ENCODE data around the gene SMIM20.

Gene SMIM20

DNA sequence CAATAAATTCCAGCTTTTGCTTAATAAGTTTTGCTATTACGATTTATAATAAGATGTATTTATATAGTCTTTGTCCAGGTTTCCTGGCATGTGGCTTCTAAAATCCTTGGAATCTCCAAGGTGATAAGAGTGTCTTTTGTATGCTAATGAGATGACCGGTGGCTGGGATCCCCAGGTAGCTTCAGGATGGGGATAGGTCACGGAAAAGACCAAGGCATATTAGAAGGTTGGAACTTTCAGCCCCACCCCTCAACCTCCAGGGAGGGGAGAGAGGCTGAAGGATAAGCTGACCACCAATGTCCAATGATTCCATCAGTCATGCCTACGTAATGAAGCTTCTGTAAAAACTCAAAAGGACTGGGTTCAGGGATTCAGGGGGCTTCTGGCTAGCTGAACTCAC lies 41.7 kb downstream of the SMIM20 start:
- peaks cover 10% of the 10 kb centered on the region for H3K27me3 Mint-ChIP-seq (ENCODE audit: low read depth, poor library complexity)
- H3K4me3 Mint-ChIP-seq: no peak overlapping the region
- no peak for DNase-seq
- no peak overlapping the region for H3K27ac Mint-ChIP-seq
- TF ChIP-seq, protein P1, sequence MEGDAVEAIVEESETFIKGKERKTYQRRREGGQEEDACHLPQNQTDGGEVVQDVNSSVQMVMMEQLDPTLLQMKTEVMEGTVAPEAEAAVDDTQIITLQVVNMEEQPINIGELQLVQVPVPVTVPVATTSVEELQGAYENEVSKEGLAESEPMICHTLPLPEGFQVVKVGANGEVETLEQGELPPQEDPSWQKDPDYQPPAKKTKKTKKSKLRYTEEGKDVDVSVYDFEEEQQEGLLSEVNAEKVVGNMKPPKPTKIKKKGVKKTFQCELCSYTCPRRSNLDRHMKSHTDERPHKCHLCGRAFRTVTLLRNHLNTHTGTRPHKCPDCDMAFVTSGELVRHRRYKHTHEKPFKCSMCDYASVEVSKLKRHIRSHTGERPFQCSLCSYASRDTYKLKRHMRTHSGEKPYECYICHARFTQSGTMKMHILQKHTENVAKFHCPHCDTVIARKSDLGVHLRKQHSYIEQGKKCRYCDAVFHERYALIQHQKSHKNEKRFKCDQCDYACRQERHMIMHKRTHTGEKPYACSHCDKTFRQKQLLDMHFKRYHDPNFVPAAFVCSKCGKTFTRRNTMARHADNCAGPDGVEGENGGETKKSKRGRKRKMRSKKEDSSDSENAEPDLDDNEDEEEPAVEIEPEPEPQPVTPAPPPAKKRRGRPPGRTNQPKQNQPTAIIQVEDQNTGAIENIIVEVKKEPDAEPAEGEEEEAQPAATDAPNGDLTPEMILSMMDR (IDR thresholded peaks at IDR 0.05): no peak
- H3K4me1 Mint-ChIP-seq: peaks cover 32% of the 10 kb centered on the region
- no peaks in the 10 kb centered on the region for H3K9me3 Mint-ChIP-seq
- H3K36me3 Mint-ChIP-seq (ENCODE audit: low read depth): no peaks in the 10 kb centered on the region

GRCh38 chr4:25956260-25956659 lies 42.2 kb downstream of the SMIM20 start:
- no peaks in the 10 kb centered on the region for H3K9me3 Mint-ChIP-seq
- peak overlapping the region; percentile 59 for H3K27ac Mint-ChIP-seq
- peaks cover 27% of the 10 kb centered on the region for H3K4me1 Mint-ChIP-seq
- H3K4me3 Mint-ChIP-seq: no peak overlapping the region
- H3K27me3 Mint-ChIP-seq (ENCODE audit: low read depth, poor library complexity): peaks cover 10% of the 10 kb centered on the region
- no peak for DNase-seq
- H3K36me3 Mint-ChIP-seq (ENCODE audit: low read depth): no peaks in the 10 kb centered on the region
- TF ChIP-seq, protein P1 (IDR thresholded peaks at IDR 0.05): no peak

DNA sequence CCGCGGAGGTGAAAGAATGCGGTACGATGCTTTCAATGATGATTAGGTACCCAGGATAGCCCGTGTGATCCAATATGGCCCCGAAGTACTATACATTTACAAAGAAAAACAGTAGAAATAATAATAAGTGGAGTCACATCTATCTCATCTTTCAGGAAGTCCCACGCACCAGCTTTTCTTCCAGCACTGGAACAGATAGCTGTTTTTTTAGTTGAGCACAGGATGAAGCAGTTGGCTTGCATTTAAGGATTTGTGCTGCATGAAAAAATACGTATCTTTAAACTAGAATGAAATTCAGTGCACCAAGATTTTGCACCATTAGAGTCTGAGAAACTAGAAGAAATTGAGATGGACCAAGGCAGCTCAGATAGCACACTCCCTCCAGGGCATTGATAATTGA lies 44.1 kb downstream of the SMIM20 start:
- H3K27ac Mint-ChIP-seq: no peak overlapping the region
- H3K9me3 Mint-ChIP-seq: no peaks in the 10 kb centered on the region
- no peak overlapping the region for H3K4me3 Mint-ChIP-seq
- H3K4me1 Mint-ChIP-seq: peaks cover 10% of the 10 kb centered on the region
- H3K27me3 Mint-ChIP-seq (ENCODE audit: low read depth, poor library complexity): peaks cover 10% of the 10 kb centered on the region
- TF ChIP-seq, protein P1 (IDR thresholded peaks at IDR 0.05): no peak
- H3K36me3 Mint-ChIP-seq (ENCODE audit: low read depth): no peaks in the 10 kb centered on the region
- DNase-seq: no peak

GRCh38 chr4:25962393-25962792 lies 48.4 kb downstream of the SMIM20 start:
- H3K9me3 Mint-ChIP-seq: no peaks in the 10 kb centered on the region
- TF ChIP-seq, protein P1 (IDR thresholded peaks at IDR 0.05): no peak
- peaks cover 15% of the 10 kb centered on the region for H3K4me1 Mint-ChIP-seq
- H3K27me3 Mint-ChIP-seq (ENCODE audit: low read depth, poor library complexity): peaks cover under 1% of the 10 kb centered on the region
- H3K4me3 Mint-ChIP-seq: no peak overlapping the region
- no peak for DNase-seq
- H3K36me3 Mint-ChIP-seq (ENCODE audit: low read depth): no peaks in the 10 kb centered on the region
- no peak overlapping the region for H3K27ac Mint-ChIP-seq

GRCh38 chr4:25965629-25966028 lies 51.6 kb downstream of the SMIM20 start:
- TF ChIP-seq, protein P1 (IDR thresholded peaks at IDR 0.05): no peak
- no peak overlapping the region for H3K4me3 Mint-ChIP-seq
- H3K9me3 Mint-ChIP-seq: no peaks in the 10 kb centered on the region
- H3K4me1 Mint-ChIP-seq: peaks cover 32% of the 10 kb centered on the region
- peaks cover 8% of the 10 kb centered on the region for H3K27me3 Mint-ChIP-seq (ENCODE audit: low read depth, poor library complexity)
- DNase-seq: no peak
- no peaks in the 10 kb centered on the region for H3K36me3 Mint-ChIP-seq (ENCODE audit: low read depth)
- peak overlapping the region; percentile 95 for H3K27ac Mint-ChIP-seq

- Mint-ChIP-seq H3K4me3 (no peak overlapping the region), H3K4me1 (peaks cover 38% of the 10 kb centered on the region), H3K36me3 (ENCODE audit: low read depth) (no peaks in the 10 kb centered on the region), H3K27ac (peak overlapping the region; percentile 53), H3K9me3 (no peaks in the 10 kb centered on the region), H3K27me3 (ENCODE audit: low read depth, poor library complexity) (peaks cover 8% of the 10 kb centered on the region)
- TF ChIP-seq, protein P1 (IDR thresholded peaks at IDR 0.05): no peak
- no peak for DNase-seq
Measured at GRCh38 chr4:25966171-25966570, 52.2 kb downstream of the SMIM20 start.

All from nephron progenitor cell (in vitro differentiated cells).